Psoas muscle (tissue), 8 donors: ENCODE data around the gene CBFA2T3. TPM values are rescaled to one million over a fixed set of nuclear protein-coding genes. Genes with fewer than 3 reads are reported as not detected.

Experiments used
- ATAC-seq, 4 donors: fragments of 200-7000 bp; cut with Tn5 transposase; one replicate each; pipeline ENCODE4 v1.9.1; 2020; ENCODE audit warnings: moderate library complexity in 3 of 4, mild to moderate bottlenecking in 2 of 4
- DNase-seq, 2 donors: peaks; one replicate each; pipeline ENCODE4 v3.0.0-alpha.2; 2020
- H3K27ac ChIP-seq: fragments of 200-600 bp; one replicate; pipeline ENCODE4 v1.8.0; 2022
- H3K27me3 ChIP-seq, 3 donors: fragments of 200-600 bp in 1 of 3; one replicate each; pipeline versions ENCODE4 v1.6.1 to v1.8.0; 2013 to 2022; ENCODE audit warnings: low read length in 2 of 3, mild to moderate bottlenecking in 2 of 3, moderate library complexity in 1 of 3; ENCODE audit not compliant: insufficient read depth in 3 of 3
- H3K36me3 ChIP-seq, 2 donors: fragments of 200-600 bp in 1 of 2; one replicate each; pipeline versions ENCODE4 v1.6.1 to v1.8.0; 2013 to 2022; ENCODE audit warnings: low read depth in 1 of 2, mild to moderate bottlenecking in 1 of 2, moderate library complexity in 1 of 2; ENCODE audit not compliant: insufficient read depth in 1 of 2
- H3K4me1 ChIP-seq: fragments of 200-600 bp; one replicate; pipeline ENCODE4 v1.8.0; 2022
- H3K4me3 ChIP-seq: fragments of 200-600 bp; one replicate; pipeline ENCODE4 v1.8.0; 2022; ENCODE audit warnings: mild to moderate bottlenecking
- H3K9me3 ChIP-seq: fragments of 200-600 bp; one replicate; pipeline ENCODE4 v1.8.0; 2022
- WGBS, 3 donors: extraction: QIAGEN DNeasy Blood & Tissue Kit; methylation state at CpG; one replicate each; pipeline versions ENCODE4 v1.1.6 to v1.1.7; 2013; 5-methylcytosine and 5-hydroxymethylcytosine counted together
- intact Hi-C, 2 donors: fragments of 100-400 bp; cut with DNase I; formaldehyde crosslinking; loops; one replicate each; pipeline versions ENCODE4 v1.11.0 to v1.14.2; 2022
- polyA plus RNA-seq, 3 donors: library from polyadenylated mRNA; stranded (reverse); fragments of 200-250 nt; gene quantifications; one replicate each; pipeline ENCODE4 v1.2.3, GENCODE V29; 2013
- total RNA-seq, 4 donors: library from RNA; stranded (reverse); fragmentation: NEBNext Ultra II Directional in 2 of 4; extraction: Animal tissue kit (Norgen Biotek cat#: 25700) in 2 of 4; gene quantifications; one replicate each; pipeline versions ENCODE4 v1.2.1 to v1.2.4, GENCODE V29; 2021 to 2023
- TF ChIP-seq, protein P1 (sequence below): fragments of 200-600 bp; IDR thresholded peaks from one replicate; pipeline ENCODE4 v1.8.0; 2022; ENCODE audit warnings: antibody characterized with exemption
- donor health status: healthy with polysubstance abuse.
- donor health status: DM: no; HTN: no; CAD: no; lungs with moderate emphysema.
- donor health status: Bipolar disorder and iron deficiency.
- donor health status: healthy.
- donor health status: DM: yes; HTN: yes; CAD: no.
- donor health status: DM: no; HTN: no; CAD: no.
- donor health status: DM: no; HTN: no; CAD: no.
- donor health status: DM: yes; HTN: yes; CAD: no.

The CBFA2T3 gene
- total and polyA plus RNA-seq, 7 donors, result 2.6 to 15.0 (median 6.0) TPM

DNA sequence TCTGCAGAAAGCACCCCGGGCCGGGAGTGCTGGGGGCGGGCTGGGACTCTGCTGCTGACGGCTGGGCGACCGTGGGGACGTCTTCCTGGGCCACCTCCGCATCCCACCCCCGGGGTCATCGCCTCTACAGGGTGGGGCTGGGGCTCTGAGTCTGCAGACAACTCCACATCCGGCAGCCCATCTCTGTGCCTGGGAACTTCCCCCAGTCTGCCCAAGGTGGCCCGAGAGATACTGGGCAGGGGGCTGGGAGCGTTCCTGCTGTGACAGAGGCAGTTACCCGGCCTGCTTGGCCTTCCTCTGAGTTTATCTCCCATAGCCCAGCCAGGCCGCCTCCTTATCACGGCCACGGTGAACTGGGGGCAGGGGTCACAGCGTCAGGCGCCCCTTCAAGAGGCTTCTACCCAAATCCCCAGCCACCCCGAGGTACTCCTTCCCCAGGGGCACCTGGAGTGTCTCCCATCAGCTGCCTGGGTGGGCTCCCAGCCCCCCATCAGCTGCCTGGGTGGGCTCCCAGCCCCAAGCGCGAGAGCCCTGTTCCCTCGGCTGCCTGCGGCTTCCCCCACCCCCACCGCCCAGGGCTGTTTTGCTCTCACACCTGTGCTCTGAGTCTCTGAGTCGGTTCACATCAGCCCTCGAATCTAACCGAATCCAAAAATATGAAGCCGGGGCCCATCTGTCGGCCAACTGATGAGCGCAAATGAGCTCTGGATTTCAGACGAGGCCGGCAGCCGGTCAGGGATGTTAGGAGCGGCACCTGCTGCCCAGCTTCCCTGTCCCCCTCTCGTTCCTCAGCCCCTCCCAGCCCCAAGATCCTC, 15.6 kb upstream of the CBFA2T3 start:
- Histone ChIP-seq H3K27me3 (peaks cover 0 to 77% (median 15%) of the 10 kb centered on the region in 3 donors), H3K9me3 (no peaks in the 10 kb centered on the region), H3K4me3 (no peak overlapping the region), H3K36me3 (no peaks in the 10 kb centered on the region), H3K27ac (no peak overlapping the region), H3K4me1 (no peaks in the 10 kb centered on the region)
- TF ChIP-seq, protein P1, sequence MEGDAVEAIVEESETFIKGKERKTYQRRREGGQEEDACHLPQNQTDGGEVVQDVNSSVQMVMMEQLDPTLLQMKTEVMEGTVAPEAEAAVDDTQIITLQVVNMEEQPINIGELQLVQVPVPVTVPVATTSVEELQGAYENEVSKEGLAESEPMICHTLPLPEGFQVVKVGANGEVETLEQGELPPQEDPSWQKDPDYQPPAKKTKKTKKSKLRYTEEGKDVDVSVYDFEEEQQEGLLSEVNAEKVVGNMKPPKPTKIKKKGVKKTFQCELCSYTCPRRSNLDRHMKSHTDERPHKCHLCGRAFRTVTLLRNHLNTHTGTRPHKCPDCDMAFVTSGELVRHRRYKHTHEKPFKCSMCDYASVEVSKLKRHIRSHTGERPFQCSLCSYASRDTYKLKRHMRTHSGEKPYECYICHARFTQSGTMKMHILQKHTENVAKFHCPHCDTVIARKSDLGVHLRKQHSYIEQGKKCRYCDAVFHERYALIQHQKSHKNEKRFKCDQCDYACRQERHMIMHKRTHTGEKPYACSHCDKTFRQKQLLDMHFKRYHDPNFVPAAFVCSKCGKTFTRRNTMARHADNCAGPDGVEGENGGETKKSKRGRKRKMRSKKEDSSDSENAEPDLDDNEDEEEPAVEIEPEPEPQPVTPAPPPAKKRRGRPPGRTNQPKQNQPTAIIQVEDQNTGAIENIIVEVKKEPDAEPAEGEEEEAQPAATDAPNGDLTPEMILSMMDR, result no peak
- 37 to 44% (median 38%) methylated on average over 35 to 36 of the region's 36 CpGs for WGBS, 3 donors
- DNase-seq (no peak), ATAC-seq (no peak)
- intact Hi-C loops, result no loop called here

DNA sequence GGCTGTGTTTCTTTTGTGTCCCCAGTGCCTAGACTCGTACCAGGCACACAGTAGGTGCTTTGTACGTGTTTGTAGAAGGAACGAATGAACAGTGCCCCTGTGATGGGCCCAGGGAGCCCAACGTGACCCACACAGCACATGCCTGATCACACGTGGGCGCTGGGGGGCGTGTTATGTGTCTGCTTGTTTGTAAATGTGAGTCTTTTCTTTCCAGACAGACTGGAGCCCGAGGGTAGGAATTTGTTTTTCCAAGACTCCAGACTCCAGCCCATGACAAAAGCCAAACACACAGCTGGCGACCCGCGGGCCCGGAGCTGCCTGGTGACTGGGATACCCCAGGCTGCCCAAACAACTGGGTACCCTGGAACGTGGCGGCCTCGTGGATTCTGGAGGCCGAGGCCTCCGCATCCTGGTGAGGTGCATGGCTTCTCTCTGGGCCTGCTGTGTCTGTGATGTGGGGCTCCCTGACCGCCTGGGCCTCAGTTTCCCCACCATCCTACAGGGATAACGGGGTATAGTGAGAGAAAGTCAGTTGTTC, 14.9 kb upstream of the CBFA2T3 start:
- TF ChIP-seq, protein P1, result no peak

DNA sequence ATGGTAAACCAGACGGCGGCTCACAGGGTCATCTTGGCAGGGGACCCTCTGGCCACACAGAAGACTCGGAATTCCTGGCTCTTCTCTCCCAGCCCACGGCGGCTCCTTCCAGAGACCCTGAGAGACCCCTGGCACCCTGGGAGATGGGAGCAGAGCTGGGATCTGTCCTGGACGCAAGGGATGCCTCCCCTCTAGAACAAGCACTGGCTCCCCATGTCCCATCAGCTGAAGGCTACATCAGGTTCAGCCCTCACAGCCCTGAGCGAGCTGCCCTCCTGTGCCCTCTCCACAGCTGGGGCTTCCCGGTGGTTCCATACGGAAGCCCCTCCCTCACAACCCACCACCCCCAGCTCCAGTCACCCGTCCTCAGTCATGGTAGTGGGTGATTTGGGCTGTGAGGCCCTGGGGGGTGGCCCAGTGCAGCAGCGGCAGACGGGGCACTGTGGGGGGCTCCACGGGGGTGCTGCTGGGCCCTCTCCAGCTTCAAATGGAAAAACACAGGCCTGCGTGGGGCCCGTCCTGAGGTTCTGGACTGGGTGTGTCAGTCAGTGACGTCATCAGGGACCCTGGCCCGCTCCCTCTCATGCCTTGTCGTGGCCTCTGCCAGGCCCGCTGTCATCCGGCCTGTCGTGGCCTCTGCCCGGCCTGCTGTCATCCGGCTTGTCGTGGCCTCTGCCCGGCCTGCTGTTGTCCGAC, 13.0 kb upstream of the CBFA2T3 start:
- no peak for ATAC-seq
- Histone ChIP-seq H3K27me3 (peaks cover 0 to 62% (median 10%) of the 10 kb centered on the region in 3 donors), H3K36me3 (no peaks in the 10 kb centered on the region), H3K4me3 (no peak overlapping the region), H3K9me3 (no peaks in the 10 kb centered on the region), H3K27ac (no peak overlapping the region), H3K4me1 (no peaks in the 10 kb centered on the region)
- 65 to 72% (median 65%) methylated on average over 26 of the region's 26 CpGs for WGBS, 3 donors
- DNase-seq, result no peak
- TF ChIP-seq, protein P1, result no peak
- intact Hi-C loops, result no loop called here

More for the DNA sequence above, 14.9 kb upstream of the CBFA2T3 start:
- no peak overlapping the region for H3K27ac ChIP-seq
- H3K36me3 ChIP-seq, result no peaks in the 10 kb centered on the region
- ATAC-seq, result no peak
- H3K9me3 ChIP-seq, result no peaks in the 10 kb centered on the region
- 59 to 65% (median 62%) methylated on average over 19 of the region's 19 CpGs for WGBS, 3 donors
- H3K4me1 ChIP-seq, result no peaks in the 10 kb centered on the region
- H3K4me3 ChIP-seq, result no peak overlapping the region
- DNase-seq, result no peak
- intact Hi-C loops, result no loop called here
- H3K27me3 ChIP-seq, result peaks cover 0 to 70% (median 15%) of the 10 kb centered on the region in 3 donors

DNA sequence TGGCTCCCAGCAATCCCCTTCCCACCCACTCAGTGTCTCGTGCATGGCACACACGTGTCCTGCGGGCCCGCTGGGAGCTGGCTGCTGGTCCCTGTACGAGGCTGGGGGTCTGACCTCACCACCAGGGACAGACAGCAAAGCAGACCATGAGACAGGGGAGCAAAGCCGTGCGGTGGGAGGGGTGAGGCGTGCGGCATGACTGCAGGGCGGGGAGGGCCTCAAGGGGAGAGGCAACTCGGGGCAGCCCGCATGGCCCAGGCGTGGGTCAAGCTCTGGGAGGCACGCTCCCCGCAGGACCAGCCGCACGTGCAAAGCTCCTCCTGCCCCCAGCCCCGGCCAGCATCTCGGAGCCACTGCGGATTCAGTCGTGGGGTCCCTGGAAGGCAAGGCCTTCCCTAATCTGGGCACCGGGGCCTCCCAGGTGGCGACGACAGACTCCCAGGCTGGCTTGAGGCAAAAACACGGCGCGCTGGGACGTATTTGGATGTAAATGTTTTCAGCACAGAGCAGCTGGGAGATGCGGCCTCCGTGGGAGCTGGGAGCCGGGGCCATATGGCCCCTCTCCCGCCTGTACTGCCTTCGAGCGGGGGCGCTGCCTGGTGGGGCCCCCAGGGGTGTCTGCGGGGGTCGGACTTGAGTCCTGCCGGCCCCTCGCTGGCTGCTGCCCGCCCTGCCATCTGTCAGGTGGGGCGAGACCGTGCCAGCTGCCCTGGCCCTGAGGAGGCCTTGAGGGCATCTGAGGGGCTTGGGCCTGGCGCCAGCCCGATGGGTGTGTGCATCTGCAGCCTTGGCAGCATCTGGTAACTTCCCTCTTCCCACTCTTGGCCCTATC, 12.2 kb upstream of the CBFA2T3 start:
- WGBS, 3 donors, result 41 to 50% (median 45%) methylated on average over 39 to 44 of the region's 44 CpGs
- no peak for DNase-seq
- Histone ChIP-seq H3K36me3 (no peaks in the 10 kb centered on the region), H3K27ac (no peak overlapping the region), H3K4me1 (no peaks in the 10 kb centered on the region), H3K9me3 (no peaks in the 10 kb centered on the region), H3K27me3 (peaks cover 0 to 54% (median 13%) of the 10 kb centered on the region in 3 donors), H3K4me3 (no peak overlapping the region)
- intact Hi-C loops, result no loop called here
- no peak for ATAC-seq
- TF ChIP-seq, protein P1, result no peak
